Activated gamma-delta T cell treated with Interleukin-2 at 50 U/mL for 16 hours (primary cell): Measurements from ENCODE around the gene OS9.
"Not testable (repeated sequence)": the region's sequence is repeated elsewhere in the genome, so short reads cannot be mapped to it uniquely, and the experiment has no call there.

Experiments used
- DNase-seq: peaks from one replicate; pipeline ENCODE4 v3.0.0-alpha.2; 2020

The OS9 gene

GRCh38 chr12:57693659-57694458 is at the start of gene OS9:
TSS of gene OS9 (plus strand) at chr12:57694132. CDS start at chr12:57694162, 30 bp downstream.
- DNase-seq: peak; percentile 94

DNA sequence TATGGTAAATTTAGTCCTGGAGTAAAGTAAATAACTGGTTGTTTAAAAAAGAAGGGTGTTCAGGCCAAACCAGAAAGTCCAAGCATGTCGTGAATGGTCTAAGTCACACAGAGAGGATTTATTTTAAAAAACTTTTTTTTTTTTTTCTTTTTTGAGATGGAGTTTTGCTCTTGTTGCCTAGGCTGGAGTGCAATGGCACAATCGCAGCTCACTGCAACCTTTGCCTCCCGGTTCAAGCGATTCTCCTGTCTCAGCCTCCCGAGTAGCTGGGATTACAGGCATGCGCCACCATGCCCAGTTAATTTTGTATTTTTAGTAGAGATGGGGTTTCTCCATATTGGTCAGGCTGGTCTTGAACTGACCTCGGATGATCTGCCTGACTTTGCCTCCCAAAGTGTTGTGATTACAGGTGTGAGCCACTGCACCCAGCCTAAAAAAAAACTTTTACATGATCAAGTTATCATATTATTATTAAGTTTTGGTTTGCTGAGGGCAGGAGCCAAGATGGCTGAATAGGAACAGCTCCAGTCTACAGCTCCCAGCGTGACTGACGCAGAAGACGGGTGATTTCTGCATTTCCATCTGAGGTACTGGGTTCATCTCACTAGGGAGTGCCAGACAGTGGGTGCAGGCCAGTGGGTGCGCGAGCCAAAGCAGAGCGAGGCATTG is 47.8 kb upstream of the OS9 start:
- DNase-seq: not testable (repeated sequence)

DNA sequence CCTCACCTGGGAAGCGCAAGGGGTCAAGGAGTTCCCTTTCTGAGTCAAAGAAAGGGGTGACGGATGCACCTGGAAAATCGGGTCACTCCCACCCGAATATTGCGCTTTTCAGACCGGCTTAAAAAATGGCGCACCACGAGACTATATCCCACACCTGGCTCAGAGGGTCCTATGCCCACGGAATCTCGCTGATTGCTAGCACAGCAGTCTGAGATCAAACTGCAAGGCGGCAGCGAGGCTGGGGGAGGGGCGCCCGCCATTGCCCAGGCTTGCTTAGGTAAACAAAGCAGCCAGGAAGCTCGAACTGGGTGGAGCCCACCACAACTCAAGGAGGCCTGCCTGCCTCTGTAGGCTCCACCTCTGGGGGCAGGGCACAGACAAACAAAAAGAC is 47.3 kb upstream of the OS9 start:
- DNase-seq: not testable (repeated sequence)

GRCh38 chr12:57654042-57654441 is 39.9 kb upstream of the OS9 start:
- DNase-seq: no peak

GRCh38 chr12:57655541-57656240 is 38.2 kb upstream of the OS9 start:
- DNase-seq: no peak

GRCh38 chr12:57656408-57656807 is 37.5 kb upstream of the OS9 start:
- DNase-seq: not testable (repeated sequence)

DNA sequence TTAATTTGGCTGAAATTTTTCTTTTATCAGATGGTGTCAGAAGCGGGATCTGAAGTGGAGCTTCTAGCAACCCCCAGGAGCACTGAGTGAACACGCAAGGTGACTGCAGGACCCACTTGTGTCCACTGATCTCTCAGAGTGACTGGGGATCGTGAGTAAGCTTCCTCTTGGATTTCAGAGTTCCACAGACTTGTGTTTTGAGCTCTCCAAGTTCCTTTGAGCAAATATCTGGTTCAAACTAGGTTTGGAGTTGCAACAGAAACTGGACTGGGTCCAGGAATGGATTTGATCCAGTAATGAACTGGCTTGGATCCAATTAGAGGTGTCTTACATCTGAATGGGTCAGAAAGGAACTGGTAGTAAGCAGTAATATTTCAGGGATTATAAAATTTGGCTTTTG is 36.2 kb upstream of the OS9 start:
- no peak for DNase-seq

- no peak for DNase-seq
These were observed 35.0 kb upstream of the OS9 start for GRCh38 chr12:57658890-57659289.

DNA sequence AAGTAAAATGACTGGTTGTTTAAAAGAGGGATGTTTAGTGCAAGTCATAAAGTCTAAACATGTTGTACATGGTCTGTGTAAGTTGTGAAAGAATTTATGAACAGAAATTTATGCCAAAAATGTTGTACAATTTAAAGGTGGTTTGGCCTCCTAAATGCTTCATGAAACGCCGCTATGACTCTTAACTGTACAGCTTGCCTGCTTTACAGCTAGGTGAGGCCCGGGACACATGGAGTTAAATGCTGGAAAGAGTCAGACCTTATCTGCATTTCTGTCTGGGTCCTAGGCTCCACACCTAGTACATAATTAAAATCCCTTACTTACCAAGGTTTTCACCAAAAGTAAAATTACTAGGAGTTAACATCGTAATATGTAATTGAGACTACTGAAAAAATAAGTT is 32.6 kb upstream of the OS9 start:
- DNase-seq: no peak

- not testable (repeated sequence) for DNase-seq
These were observed 28.7 kb upstream of the OS9 start for GRCh38 chr12:57665066-57665820.

DNA sequence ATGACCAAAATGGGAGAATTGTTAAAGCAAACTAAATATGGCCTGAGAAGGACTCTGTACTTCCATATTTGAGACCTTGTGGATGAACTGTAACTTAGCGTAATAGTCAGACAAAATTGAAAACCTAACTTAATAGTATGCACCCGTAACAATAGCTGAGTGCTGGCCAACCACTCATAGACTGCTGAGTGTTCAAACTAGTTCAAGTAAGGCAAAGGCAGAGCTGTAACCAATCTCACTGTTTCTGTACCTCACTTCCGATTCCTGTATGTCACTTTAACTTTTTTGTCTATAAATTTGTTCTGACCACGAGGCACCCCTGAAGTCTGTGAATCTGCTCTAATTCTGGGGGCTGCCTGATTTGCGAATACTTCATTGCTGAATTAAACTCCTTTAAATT is 27.0 kb upstream of the OS9 start:
- no peak for DNase-seq

DNA sequence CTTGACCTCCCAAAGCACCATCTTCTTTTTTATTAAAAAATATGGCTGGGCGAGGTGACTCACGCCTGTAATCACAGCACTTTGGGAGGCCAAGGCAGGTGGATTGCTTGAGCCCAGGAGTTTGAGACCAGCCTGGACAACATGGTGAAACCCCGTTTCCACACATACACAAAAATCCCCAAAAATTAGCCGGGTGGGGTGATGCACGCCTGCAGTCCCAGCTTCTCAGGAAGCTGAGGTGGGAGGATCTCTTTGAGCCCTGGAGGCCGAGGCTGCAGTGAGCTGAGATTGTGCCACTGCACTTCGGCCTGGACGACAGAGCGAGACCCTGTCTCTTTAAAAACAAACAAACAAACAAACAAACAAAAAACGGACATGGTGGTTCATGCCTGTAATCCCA is 24.2 kb upstream of the OS9 start:
- not testable (repeated sequence) for DNase-seq

- DNase-seq: not testable (repeated sequence)
These were observed 22.1 kb upstream of the OS9 start for GRCh38 chr12:57671811-57672210.

DNA sequence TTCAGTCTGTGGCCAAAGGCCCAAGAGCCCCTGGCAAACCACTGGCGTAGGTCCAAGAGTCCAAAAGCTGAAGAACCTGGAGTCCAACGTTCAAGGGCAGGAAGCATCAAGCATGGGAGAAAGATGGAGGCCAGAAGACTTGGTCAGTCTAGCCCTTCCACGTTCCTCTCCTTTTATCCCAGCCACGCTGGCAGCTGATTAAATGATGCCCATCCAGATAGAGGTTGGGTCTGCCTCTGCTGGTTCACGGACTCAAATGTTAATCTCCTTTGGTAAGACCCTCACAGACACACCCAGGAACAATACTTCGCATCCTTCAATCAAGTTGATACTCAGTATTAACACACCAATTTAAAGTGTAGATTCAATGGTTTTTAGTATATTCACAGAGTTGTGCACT is 21.1 kb upstream of the OS9 start:
- no peak for DNase-seq

DNA sequence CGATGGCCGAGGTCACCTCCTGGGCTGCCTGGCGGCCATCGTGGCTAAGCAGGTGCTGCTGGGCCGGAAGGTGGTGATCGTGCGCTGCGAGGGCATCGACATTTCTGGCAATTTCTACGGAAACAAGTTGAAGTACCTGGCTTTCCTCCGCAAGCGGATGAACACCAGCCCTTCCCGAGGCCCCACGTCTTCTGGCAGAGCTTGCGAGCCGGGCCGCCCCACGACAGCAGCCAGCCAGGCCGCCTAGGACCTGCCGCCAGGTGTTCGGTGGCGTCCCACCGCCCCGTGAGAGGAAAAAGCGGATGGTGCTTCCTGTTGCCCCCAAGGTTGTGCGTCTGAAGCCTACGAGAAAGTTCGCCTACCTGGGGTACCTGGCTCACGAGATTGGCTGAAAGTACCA is 19.2 kb upstream of the OS9 start:
- no peak for DNase-seq

DNA sequence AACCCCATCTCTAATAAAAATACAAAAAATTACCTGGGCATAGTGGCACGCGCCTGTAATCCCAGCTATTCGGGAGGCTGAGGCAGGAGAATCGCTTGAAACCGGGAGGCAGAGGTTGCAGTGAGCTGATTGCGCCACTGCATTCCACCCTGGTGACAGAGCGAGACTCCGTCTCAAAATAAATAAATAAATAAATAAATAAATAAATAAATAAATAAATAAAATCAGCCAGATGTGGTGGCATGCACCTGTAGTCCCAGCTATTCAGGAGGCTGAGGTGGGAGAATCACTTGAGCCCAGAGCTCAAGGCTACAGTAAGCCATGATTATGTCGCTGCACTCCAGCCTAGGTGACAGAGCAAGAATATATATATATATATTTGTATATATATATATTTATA is 16.0 kb upstream of the OS9 start:
- DNase-seq: not testable (repeated sequence)

- DNase-seq: no peak
These were observed 14.2 kb upstream of the OS9 start for GRCh38 chr12:57679697-57680096.

DNA sequence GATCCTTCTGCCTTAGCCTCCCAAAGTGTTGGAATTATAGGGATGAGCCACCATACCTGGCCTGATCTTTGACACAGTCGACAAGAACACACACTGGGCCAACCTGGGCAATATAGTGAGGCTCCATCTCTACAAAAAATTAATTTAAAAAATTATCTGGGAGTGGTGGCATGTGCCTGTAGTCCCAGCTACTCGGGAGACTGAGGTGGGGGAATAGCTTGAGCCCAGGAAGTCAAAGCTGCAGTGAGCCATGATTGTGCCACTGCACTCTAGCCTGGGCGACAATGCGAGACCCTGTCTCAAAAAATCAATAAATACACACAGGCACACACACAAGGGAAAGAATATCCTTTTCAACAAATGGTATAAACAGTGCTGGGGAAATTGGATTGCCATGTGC is 6.1 kb upstream of the OS9 start:
- no peak for DNase-seq

GRCh38 chr12:57688931-57689330 is 5.0 kb upstream of the OS9 start:
- no peak for DNase-seq

GRCh38 chr12:57692500-57692899 is 1.4 kb upstream of the OS9 start:
- no peak for DNase-seq

GRCh38 chr12:57693317-57693658 is 644 bp upstream of the OS9 start:
- no peak for DNase-seq

DNA sequence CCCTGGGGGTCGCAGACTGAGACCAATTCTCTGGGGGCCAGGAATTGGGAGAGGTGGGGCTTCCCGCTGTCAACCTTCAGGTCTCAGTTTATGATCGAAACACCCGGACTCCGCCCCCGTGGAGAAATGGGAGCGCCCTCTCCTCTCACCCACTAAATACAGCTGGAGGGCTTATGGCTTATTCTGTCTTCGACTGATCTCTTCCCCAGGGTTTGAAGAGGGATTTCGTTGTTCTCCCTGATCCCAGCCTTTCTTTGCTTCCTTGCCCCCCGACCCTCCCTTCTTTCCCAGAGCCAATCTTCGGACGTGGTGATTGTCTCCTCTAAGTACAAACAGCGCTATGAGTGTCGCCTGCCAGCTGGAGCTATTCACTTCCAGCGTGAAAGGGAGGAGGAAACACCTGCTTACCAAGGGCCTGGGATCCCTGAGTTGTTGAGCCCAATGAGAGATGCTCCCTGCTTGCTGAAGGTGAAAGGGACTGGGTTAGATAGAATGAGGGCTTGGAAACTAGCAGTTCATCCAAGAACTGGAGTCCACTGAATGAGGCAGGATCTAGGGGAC is 607 bp downstream of the OS9 start:
- DNase-seq: peak; percentile 14
